HG03175 (cell line): ENCODE results near the gene PNMT.
A peak's percentile ranks its signal among the peaks of the same experiment; 100 is the strongest.

ENCODE experiments used
- ATAC-seq: cut with Tn5 transposase; IDR thresholded peaks from one replicate; pipeline ENCODE4 v1.9.1; 2021; ENCODE audit warnings: mild to moderate bottlenecking, moderate library complexity; ENCODE audit not compliant: unreplicated experiment

PNMT gene, protein sequence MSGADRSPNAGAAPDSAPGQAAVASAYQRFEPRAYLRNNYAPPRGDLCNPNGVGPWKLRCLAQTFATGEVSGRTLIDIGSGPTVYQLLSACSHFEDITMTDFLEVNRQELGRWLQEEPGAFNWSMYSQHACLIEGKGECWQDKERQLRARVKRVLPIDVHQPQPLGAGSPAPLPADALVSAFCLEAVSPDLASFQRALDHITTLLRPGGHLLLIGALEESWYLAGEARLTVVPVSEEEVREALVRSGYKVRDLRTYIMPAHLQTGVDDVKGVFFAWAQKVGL

DNA sequence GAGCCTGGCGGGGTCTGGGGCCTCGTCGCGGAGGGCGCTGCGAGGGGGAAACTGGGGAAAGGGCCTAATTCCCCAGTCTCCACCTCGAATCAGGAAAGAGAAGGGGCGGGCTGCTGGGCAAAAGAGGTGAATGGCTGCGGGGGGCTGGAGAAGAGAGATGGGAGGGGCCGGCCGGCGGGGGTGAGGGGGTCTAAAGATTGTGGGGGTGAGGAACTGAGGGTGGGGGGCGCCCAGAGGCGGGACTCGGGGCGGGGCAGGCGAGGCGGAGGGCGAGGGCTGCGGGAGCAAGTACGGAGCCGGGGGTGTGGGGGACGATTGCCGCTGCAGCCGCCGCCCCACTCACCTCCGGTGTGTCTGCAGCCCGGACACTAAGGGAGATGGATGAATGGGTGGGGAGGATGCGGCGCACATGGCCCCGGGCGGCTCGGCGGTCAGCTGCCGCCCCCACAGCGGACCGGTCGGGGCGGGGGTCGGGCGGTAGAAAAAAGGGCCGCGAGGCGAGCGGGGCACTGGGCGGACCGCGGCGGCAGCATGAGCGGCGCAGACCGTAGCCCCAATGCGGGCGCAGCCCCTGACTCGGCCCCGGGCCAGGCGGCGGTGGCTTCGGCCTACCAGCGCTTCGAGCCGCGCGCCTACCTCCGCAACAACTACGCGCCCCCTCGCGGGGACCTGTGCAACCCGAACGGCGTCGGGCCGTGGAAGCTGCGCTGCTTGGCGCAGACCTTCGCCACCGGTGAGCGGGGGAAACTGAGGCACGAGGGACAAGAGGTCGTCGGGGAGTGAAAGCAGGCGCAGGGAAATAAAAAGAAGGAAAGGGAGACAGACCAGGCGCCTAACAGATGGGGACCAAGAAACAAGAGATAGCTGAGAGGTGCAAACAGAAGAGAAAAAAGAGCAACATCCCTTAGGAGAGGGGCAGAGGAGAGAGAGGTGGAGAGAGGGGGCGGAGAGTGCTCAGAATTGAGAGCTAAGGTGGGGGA lies at the start of gene PNMT:
PNMT (plus strand) TSS at position 509 of the 980 bp plus-strand sequence; CDS start at position 532, 23 bp downstream.
- ATAC-seq: peak; percentile 43

DNA sequence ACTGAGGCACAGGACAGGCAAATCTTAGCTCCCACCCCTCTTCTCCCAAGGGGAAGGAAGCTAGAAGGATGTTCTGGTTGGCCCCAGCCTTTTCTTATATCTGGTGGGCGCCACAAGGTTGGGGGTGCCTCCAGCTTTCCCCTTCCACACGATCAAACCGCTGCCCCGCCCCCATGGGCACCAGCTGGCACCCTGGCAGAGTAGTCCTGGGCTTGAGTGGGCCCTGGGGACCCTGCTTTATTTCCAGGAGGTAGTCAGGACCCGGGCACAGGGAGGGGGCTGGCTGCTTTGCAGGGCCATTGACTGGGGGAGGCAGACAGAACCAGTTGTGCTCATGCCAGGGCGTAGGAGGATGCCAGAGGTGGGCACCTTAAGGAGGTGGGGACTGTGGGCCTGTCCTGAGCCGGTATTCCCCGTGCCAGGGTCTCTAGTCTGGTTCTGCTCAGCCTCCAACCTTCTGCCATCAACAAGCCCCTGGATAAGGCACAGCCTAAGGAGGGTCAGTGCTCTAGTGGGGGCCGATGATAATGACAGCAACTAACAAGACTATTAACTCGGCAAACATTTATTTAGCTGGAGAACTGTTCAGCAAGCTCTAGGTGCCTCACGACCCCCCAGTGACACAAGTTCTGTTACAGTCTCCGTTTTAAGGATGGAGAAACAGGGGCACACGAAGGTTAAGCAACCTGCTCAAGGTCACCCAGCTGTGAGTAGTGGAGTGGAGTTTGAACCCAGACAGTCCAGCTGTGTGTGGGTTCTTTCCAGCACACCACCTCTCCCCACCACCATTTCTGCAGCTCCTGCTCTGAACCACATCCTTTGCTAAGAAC lies 49.1 kb upstream of the PNMT start:
- ATAC-seq: no peak

DNA sequence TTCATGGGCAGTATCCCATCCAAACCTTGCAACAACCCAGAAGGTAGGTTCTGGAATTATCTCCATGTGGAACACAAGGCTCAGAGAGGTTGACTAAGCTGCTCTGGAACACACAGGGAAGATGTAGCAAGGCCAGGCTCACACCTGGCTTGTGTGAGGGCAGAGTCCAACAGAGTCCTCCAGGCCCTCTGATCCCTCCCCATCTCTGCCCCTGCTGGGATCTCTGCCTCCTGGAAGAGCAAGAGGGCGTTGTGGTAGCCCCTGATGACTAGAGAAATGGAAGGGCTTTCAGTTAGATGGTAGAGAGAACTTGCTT lies 48.5 kb upstream of the PNMT start:
- no peak for ATAC-seq

DNA sequence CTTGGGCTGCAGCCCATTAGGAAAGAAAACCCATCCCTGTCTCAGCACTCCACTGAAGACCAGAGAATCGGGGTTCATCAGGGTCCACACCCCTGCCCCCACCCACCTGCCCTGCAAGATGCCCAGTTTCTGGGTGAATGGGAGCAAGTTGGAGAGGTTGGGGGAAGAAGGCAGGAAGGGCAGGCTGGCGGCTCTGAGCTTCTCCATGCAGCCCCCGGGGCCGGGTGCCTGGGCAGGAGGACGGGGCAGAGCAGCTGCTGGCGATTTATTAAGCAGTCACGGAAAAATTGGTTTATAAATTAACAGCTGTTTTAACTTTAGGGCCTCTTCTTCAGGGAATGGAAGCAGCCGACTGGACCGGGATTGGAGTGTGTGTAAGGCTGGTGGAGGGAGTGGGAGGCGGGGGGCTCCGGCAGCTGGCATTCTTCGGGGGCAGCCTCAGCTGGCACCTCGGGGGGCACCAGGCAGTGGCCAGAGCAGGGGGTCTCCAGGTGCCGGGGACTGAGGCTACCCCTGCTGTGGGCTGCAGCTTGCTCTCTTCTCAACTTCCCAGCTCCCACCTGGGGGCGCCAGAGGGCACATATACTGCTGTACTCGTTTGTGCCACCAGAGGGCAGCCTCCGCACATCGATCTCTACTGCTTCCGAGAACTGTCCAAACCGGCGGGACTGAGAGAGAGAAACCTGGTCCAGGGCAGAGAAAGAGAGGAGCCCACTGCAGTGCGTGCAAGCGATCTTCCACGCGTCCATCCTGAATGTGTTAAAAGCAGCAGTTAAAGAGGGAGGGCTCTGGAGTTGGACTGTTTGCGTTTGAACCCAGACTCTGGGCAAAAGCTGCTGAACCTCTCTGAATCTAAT lies 46.5 kb upstream of the PNMT start:
- peak; percentile 57 for ATAC-seq

DNA sequence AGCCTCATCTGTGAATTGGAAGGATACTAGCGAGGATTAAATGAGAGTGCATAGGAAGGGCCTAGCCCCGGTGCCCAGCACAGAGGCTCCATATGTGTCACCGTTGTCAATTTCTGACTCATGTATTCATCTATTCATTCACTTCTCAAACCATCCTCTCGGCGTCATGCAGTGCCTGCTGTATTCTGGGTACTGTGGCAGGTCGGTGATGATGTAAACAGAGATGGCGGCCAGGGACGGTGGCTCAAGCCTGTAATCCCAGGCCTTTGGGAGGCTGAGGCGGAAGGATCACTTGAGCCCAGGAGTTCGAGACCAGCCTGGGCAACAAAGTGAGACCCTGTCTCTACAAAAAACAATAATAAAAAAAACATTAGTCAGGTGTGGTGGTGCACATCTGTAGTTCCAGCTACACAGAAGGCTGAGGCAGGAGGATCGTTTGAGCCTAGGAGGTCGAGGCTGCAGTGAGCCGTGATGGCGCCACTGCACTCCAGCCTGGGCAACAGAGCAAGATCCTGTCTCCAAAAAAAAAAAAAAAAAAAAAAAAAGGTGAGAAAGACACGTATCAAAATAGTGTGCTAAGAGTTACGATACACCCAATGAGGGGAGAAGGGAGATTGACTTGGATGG lies 45.8 kb upstream of the PNMT start:
- peak; percentile 32 for ATAC-seq

DNA sequence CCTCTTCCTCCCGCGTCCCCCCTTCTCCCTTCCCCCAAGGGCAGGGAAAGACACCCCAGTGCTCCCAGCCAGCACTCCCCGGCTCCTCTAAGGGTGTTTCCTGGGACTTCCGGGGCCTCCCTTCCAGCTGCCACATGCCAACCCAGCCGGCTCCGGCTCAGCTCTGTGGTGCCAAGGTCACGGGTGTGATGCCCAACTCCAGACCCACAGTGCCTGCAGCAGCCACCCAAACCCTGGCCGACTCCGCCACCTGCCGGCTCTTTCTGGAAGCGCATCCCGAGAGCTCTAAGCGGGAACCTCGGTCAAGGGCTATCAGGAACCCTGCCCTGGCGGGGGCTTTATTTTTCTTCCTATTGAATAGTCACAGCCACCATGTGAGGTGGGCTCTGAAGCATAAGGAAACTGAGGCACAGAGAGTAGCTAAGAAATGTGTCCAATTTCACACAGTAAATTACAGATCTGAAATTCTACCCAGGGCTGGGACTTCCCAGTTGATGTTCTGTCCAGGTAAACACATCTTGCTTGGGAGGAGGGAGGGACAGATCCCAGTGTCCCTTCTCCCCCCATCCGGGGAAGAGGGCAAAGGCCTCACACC lies 44.8 kb upstream of the PNMT start:
- no peak for ATAC-seq

DNA sequence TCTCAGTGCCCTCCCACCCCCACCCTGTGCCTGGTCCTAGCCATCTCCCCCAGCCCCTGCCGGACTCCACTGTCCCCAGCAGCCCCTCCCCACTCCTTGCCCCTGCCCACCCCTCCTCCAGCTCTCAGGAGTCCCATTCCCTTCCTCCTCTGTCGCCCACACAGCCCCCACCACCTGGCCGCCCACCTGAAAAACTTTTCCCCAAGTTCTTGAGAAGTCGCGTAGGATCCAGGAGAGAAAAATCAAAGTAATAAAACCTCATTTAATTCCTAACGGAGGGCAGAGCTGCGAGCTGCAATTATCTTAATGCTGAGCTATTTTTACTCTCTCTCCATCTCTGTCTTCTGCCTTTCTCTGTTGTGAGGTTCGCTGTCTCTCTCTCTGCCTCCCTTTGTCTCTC lies 43.9 kb upstream of the PNMT start:
- no peak for ATAC-seq

DNA sequence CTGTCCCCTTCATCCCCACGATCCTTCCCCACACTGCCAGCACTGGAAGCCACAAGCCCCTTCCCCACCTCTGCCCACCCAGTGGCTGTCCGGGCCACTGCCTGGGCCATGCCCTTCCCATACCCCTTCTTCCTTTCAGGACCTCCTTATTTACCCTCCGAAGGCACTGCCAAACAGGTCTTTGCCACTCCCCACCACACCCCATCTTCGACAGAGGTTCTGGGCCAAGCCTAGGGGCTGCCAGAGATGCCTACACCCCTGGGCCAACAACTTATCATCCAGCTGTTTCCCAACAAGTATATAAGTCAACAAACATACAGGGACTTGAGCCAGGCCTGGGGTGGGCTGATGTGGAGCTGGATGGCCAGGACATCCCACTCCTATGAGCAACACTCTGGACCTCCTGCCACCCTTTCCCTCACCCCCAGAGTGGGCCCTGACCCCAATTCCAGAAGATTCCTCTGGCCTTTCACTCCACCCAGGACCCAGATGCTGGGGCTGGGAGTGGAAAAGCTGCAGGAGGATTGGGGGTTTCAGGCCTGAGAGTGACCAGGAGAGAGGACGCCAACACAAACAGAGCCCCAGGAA lies 43.0 kb upstream of the PNMT start:
- ATAC-seq: no peak

DNA sequence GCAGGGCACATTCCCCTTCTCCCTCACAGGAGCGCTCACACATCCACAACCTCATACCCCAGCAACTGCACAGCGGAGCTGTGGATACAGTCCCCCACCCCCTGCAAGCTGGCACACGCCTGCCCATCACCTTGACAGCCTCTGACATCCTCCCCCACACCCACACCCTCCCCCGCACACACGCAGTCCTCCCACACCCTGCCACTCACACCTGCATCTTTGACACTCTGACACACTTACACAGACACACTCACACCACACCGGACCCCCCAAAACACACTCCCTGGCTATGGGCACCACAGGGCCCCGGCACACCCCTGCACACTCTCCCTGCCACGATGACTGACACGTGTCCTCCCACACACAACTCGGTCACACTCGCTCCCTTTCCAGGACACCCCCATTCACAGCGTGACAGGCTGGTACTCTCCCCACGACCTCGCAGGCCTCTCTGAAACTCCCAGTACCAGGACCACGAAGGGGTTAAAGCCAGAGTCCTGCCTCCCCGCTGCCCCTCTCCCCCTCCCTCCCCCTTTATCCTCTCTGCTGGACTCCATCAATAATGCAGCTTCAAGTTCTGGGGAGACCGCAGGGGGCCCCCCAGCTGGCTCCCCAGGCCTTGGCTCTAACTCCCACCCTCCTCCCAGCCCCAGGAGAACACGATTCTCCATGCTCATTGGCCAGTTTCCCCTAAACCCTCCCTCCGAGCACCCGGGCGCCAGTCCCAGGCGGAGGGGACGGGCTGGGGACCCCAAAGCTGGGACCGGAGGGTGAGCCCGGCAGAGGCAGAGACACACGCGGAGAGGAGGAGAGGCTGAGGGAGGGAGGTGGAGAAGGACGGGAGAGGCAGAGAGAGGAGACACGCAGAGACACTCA lies 41.8 kb upstream of the PNMT start, which contains the start of gene PPP1R1B:
PPP1R1B (plus strand) TSS at position 782 of the 876 bp plus-strand sequence. CDS start 441 bp downstream, outside the sequence.
- no peak for ATAC-seq

DNA sequence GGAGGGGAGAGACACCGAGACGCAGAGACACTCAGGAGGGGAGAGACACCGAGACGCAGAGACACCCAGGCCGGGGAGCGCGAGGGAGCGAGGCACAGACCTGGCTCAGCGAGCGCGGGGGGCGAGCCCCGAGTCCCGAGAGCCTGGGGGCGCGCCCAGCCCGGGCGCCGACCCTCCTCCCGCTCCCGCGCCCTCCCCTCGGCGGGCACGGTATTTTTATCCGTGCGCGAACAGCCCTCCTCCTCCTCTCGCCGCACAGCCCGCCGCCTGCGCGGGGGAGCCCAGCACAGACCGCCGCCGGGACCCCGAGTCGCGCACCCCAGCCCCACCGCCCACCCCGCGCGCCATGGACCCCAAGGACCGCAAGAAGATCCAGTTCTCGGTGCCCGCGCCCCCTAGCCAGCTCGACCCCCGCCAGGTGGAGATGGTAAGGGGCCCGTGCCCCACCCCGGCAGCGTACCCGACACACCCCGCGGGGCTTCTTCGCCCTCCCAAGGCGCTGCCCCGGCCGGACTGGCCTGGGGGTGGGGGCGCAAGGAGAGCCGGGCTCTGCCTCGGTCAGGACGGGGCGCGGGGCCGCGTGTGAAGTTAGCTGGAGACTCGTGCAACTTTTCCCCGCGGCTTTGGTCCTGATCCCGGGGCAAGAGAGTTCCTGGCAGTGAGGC lies 41.1 kb upstream of the PNMT start:
- ATAC-seq: no peak

DNA sequence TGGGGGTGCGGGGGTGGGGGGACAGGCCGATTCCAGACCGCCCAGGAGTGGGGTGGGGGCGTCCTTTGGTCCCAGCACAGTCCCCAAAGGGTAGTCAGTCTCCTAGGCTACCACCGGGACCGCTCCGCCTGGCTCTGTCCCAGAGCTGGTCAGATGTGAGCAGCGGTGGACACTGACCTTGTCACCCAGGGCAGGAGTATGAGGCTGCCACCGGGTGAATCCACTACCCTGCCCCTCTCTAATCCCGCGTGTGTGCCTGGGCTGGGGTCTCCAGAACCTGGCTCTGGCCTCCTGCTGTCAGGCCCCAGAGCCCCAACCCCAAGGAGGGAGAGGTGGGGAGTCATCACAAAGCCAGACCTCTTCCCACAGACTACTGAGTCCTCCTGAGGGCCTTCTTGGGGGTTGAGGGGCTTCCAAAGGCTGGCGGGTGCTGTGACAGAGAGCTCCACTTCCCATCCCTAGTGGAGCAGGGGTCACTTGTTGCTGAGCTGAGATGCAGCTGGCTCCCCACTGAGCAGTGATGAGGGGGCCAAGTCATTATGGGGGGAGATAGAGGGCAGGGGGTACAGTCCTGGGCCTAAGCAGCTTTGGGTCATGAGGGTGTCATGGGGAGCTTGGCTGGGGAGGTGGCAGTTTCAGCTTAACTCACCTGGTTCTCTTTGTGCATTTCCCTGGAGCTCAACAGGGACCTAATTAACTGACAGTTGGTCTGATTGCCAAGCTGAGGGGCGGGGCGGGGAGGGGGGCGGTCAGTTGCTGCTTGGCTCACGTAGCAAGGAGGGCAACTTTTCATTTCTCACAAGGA lies 40.3 kb upstream of the PNMT start:
- ATAC-seq: no peak

DNA sequence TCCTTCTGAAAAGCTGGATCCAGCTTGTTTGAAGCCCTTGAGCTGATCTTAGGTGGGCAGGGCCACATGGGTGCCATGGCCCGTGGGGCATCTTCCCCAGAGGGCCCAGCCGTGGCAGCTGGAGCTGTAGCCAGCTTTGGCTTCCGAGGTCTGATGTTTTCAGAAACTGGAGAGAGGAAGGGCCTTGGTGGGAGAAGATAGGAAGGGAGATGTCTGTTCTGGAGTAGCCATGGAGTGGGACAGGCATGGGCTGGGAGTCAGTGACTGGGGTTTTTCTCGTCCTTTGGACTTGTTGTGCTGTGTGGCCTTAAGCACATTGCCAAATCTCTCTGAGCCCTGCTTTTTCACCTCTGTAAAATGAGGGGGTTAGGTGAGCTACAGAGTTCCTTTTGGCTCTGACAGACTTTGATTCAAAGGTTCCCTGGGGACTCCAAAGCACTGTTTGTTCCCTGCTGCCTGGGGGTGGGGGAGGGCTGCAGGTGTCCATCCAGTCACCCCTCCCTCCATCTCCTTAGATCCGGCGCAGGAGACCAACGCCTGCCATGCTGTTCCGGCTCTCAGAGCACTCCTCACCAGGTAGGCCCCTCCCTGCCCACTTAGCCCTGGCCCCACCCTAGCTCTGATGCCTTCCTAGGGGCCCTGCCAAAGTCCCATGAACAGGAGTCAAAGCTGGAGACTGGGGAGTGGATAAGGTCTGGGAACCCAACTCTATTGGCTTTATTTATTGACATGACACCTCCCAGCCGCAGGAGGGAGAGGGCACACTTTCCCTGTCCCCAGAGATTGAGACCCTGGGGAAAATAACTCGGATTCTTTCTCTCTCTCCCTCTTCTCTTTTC lies 39.4 kb upstream of the PNMT start:
- no peak for ATAC-seq

DNA sequence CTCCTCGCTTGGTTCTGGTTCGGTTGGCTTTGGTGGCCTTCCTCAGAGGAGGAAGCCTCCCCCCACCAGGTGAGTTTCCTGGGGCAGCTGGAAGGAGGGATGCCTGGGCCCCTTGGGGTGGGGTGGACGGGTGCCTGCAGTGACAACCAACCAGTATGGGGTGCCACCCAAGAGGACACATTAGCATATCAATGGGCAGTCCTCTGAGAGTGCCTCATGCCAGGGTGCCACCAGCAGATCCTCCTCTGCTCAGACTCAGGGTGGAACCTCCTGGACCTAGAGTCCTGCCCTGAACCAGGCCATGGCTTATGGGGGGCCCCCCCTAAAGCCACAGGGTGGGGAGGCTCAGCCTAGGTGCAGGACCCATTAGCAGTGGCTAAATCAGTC lies 38.8 kb upstream of the PNMT start:
- ATAC-seq: no peak

DNA sequence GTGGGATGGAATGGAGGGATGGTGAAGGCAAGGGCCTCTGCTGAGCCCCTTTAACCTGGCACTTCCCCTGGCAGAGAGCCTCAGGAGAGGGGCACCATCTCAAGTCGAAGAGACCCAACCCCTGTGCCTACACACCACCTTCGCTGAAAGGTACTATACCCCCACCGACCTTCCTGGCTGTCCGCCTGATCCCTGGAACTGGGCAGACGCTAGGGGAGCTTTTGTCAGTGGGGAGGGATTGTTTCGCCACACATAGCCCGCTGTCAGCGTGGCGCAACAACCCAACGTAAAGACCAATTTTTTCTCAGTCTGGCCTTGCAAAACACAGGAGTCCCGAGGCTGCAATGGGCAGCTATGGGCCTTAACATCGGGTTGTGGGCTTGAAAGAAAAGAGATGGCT lies 38.4 kb upstream of the PNMT start:
- ATAC-seq: no peak

DNA sequence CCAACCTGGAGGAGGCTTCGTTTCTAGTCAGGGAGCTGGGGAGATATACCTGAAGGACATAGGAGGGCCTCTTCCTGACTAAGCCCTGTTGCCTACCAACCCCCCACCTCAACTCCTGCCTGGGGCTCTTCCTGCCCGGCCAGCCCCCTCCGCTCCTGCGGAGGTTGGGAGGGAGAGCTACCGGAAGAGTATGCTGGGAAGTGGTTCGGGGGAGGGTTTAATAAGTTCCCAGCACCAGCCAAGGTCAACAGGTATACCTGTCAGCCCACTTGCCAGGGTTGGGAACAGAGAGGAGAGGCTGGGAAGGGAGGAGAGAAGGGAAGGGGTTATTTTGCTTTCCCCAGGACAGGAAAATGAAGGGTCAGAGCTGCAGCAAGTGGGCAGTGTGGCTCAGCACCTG lies 36.9 kb upstream of the PNMT start:
- no peak for ATAC-seq
